H1 (cell line): ENCODE results near the gene GDAP2.

Experiments
- CEBPB ChIP-seq: IDR thresholded peaks from 2 replicates; pipeline ENCODE4 v1.6.1; 2012; ENCODE audit warnings: low read depth, low read length
- GABPA ChIP-seq: IDR thresholded peaks from 2 replicates; pipeline ENCODE4 v1.6.1; 2011; ENCODE audit warnings: mild to moderate bottlenecking, low read length, moderate library complexity, borderline replicate concordance; ENCODE audit not compliant: insufficient read depth
- POLR2A ChIP-seq, 2 experiments: IDR thresholded peaks; 1 replicate in 1 of 2; 2 replicates in 1 of 2; pipeline ENCODE4 v1.6.1; 2011; ENCODE audit warnings: low read depth in 2 of 2, low read length in 2 of 2, mild to moderate bottlenecking in 2 of 2; ENCODE audit errors: control extremely low read depth in 1 of 2
- POLR2AphosphoS5 ChIP-seq: IDR thresholded peaks from 2 replicates; pipeline ENCODE4 v1.6.1; 2011; ENCODE audit warnings: low read depth, low read length
- ZNF274 ChIP-seq: IDR thresholded peaks from 2 replicates; pipeline ENCODE4 v1.7.0; 2012; ENCODE audit warnings: low read length, borderline replicate concordance; ENCODE audit errors: extremely low read depth
- TF ChIP-seq, protein P1 (sequence below), 3 experiments: IDR thresholded peaks; 1 replicate in 2 of 3; 2 replicates in 1 of 3; pipeline versions ENCODE4 v1.5.1 to v1.6.1; 2011; ENCODE audit warnings: low read length in 3 of 3, mild to moderate bottlenecking in 3 of 3, inconsistent platforms in 2 of 3, low read depth in 1 of 3, moderate library complexity in 1 of 3; ENCODE audit not compliant: insufficient read depth in 1 of 3; ENCODE audit errors: control extremely low read depth in 1 of 3

DNA sequence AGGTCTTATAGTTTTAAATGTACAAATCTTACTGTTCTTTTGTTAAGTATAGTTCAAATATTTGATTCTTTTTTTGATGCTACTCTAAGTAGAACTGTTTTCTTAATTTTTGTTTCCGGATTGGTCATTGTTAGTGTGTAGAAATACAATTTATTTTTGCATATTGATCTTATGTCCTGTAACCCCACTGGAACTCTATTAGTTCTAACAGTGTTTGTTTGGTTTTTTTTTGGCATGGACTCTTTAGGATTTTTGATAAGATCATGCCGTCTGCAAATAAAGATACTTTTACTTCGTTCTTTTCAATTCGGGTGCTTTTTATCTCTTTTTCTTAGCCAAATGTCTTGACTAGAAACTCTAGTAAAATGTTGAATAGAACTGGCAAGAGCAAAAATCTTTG is 26.5 kb downstream of the GDAP2 start:
- TF ChIP-seq CEBPB (no peak), POLR2AphosphoS5 (no peak), ZNF274 (no peak), POLR2A (IDR thresholded peaks at IDR 0.05; ENCODE audit: control extremely low read depth in 1 of 2, low read depth in 2 of 2, low read length in 2 of 2) (no peak), GABPA (no peak)
- TF ChIP-seq, protein P1, sequence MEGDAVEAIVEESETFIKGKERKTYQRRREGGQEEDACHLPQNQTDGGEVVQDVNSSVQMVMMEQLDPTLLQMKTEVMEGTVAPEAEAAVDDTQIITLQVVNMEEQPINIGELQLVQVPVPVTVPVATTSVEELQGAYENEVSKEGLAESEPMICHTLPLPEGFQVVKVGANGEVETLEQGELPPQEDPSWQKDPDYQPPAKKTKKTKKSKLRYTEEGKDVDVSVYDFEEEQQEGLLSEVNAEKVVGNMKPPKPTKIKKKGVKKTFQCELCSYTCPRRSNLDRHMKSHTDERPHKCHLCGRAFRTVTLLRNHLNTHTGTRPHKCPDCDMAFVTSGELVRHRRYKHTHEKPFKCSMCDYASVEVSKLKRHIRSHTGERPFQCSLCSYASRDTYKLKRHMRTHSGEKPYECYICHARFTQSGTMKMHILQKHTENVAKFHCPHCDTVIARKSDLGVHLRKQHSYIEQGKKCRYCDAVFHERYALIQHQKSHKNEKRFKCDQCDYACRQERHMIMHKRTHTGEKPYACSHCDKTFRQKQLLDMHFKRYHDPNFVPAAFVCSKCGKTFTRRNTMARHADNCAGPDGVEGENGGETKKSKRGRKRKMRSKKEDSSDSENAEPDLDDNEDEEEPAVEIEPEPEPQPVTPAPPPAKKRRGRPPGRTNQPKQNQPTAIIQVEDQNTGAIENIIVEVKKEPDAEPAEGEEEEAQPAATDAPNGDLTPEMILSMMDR (IDR thresholded peaks at IDR 0.05; ENCODE audit: control extremely low read depth in 1 of 3, insufficient read depth in 1 of 3, low read depth in 1 of 3, low read length in 3 of 3), result no peak
